Panc1 (cell line): ENCODE measurements around the gene NAALAD2. TPM values are rescaled to one million over a fixed set of nuclear protein-coding genes. Genes with fewer than 3 reads are reported as not detected.

ENCODE experiments used
- ATAC-seq: fragments of 200-7000 bp; cut with Tn5 transposase; 2 replicates; pipeline ENCODE4 v1.9.1; 2020; ENCODE audit warnings: mild to moderate bottlenecking, moderate library complexity
- BruUV-seq: library from RNA; stranded (reverse); fragments of 400-500 nt; replicated peaks from 2 replicates; lab custom pipeline; 2021; lab: Mats Ljungman, UMichigan
- CTCF ChIA-PET: fragments of 300-600 bp; sonication (Branson Sonifier 250); formaldehyde crosslinking; loops from one replicate; lab custom pipeline; 2022; ENCODE audit warnings: antibody characterized with exemption; lab: Charles Lee
- POLR2A ChIA-PET: fragments of 300-600 bp; sonication (Branson Sonifier 250); formaldehyde crosslinking; loops from one replicate; lab custom pipeline; 2022; ENCODE audit warnings: antibody characterized with exemption; lab: Charles Lee
- DNase-seq: peaks from one replicate; pipeline ENCODE4 v3.0.0-alpha.2; 2010; ENCODE audit warnings: low read depth, low spot score
- H3K27ac ChIP-seq: 2 replicates; pipeline ENCODE4 v1.5.1; 2011; ENCODE audit warnings: mild to moderate bottlenecking, low read length, inconsistent platforms
- H3K27me3 ChIP-seq: fragments of 200-500 bp; sonication (Bioruptor generic); 2 replicates; pipeline ENCODE4 v1.6.0; 2014; ENCODE audit warnings: low read length, inconsistent platforms; ENCODE audit not compliant: control insufficient read depth, insufficient read depth
- H3K36me3 ChIP-seq: fragments of 200-500 bp; sonication (Bioruptor generic); 2 replicates; pipeline ENCODE4 v1.5.1; 2014; ENCODE audit warnings: inconsistent platforms, mild to moderate bottlenecking, low read length, moderate library complexity; ENCODE audit not compliant: control insufficient read depth, insufficient read depth
- H3K4me1 ChIP-seq: 2 replicates; pipeline ENCODE4 v1.5.1; 2011; ENCODE audit warnings: inconsistent platforms, mild to moderate bottlenecking, low read length, moderate library complexity; ENCODE audit not compliant: control insufficient read depth, insufficient read depth
- H3K4me3 ChIP-seq, 2 experiments: 2 replicates each; pipeline ENCODE4 v1.5.1; 2011 to 2012; ENCODE audit warnings: low read depth in 2 of 2, low read length in 2 of 2, mild to moderate bottlenecking in 2 of 2, inconsistent platforms in 1 of 2, moderate library complexity in 1 of 2
- H3K9me3 ChIP-seq: fragments of 200-500 bp; sonication (Bioruptor generic); 2 replicates; pipeline ENCODE4 v1.5.1; 2014; ENCODE audit warnings: low read depth, mild to moderate bottlenecking, inconsistent platforms, low read length, moderate library complexity; ENCODE audit not compliant: control insufficient read depth, insufficient read depth
- CTCF ChIP-seq: fragments of 450-650 bp; IDR thresholded peaks from 2 replicates; pipeline ENCODE4 v1.5.1; 2017; ENCODE audit warnings: mild to moderate bottlenecking
- POLR2AphosphoS5 ChIP-seq: IDR thresholded peaks from 2 replicates; pipeline ENCODE4 v1.6.1; 2012; ENCODE audit warnings: mild to moderate bottlenecking, low read depth, low read length, moderate library complexity
- REST ChIP-seq, 2 experiments: IDR thresholded peaks; 2 replicates each; pipeline ENCODE4 v1.6.1; 2011 to 2012; ENCODE audit warnings: low read depth in 2 of 2, control low read depth in 1 of 2, low read length in 1 of 2, mild to moderate bottlenecking in 1 of 2, moderate library complexity in 1 of 2; ENCODE audit not compliant: insufficient read depth in 1 of 2
- SIN3A ChIP-seq: IDR thresholded peaks from 2 replicates; pipeline ENCODE4 v1.6.1; 2012; ENCODE audit warnings: low read depth, mild to moderate bottlenecking, low read length, moderate library complexity, borderline replicate concordance; ENCODE audit not compliant: insufficient read depth
- TCF7L2 ChIP-seq: IDR thresholded peaks from 2 replicates; pipeline ENCODE4 v1.6.1; 2011; ENCODE audit warnings: mild to moderate bottlenecking, low read depth, low read length, inconsistent platforms
- in situ Hi-C: cut with HindIII; loops from 2 replicates; pipeline ENCODE4 v1.10.0; 2016; ENCODE audit warnings: low sequenced_read_pairs, low pct_unique_long_range_greater_than_20kb
- intact Hi-C: fragments of 100-400 bp; cut with micrococcal nuclease; formaldehyde crosslinking; loops from one replicate; pipeline ENCODE4 v1.10.0; 2022; ENCODE audit not compliant: unreplicated experiment
- total RNA-seq: library from RNA; stranded (reverse); gene quantifications from one replicate; pipeline ENCODE4 v1.2.1, GENCODE V29; 2021; ENCODE audit not compliant: unreplicated experiment

NAALAD2 gene
- total RNA-seq, 1 experiment from 2014 or later = not detected

- no peaks in the 10 kb centered on the region for H3K27me3 ChIP-seq
- H3K4me1 ChIP-seq = no peaks in the 10 kb centered on the region
- in situ Hi-C loops (no loop called here), intact Hi-C loops (no loop called here)
- H3K36me3 ChIP-seq = no peaks in the 10 kb centered on the region
- ChIA-PET CTCF (interaction anchor here (0.6 kb wide), 1 partner anchor 925 kb away, joined by 4 read pairs; no protein-coding TSS in a partner anchor), POLR2A (no interaction called here)
- TF ChIP-seq CTCF (peak; percentile 28; the same call in 1 of the 2 replicates), REST (IDR thresholded peaks at IDR 0.05; ENCODE audit: insufficient read depth in 1 of 2, low read depth in 2 of 2, low read length in 1 of 2) (no peak)
- ATAC-seq (no peak), DNase-seq (no peak)
- no TSS peak for BruUV-seq
- no peak overlapping the region for H3K4me3 ChIP-seq
- no peak overlapping the region for H3K27ac ChIP-seq
- H3K9me3 ChIP-seq = no peaks in the 10 kb centered on the region
Observed at GRCh38 chr11:90113541-90113940, 20.9 kb upstream of the NAALAD2 start.

GRCh38 chr11:90120191-90120590 lies 14.3 kb upstream of the NAALAD2 start:
- H3K9me3 ChIP-seq = no peaks in the 10 kb centered on the region
- no peaks in the 10 kb centered on the region for H3K27me3 ChIP-seq
- no peaks in the 10 kb centered on the region for H3K36me3 ChIP-seq
- TF ChIP-seq POLR2AphosphoS5 (no peak), SIN3A (no peak), TCF7L2 (no peak), REST (IDR thresholded peaks at IDR 0.05; ENCODE audit: insufficient read depth in 1 of 2, low read depth in 2 of 2, low read length in 1 of 2) (no peak), CTCF (no peak)
- H3K4me3 ChIP-seq = no peak overlapping the region
- ChIA-PET POLR2A (no interaction called here), CTCF (no interaction called here)
- ATAC-seq = no peak
- no TSS peak for BruUV-seq
- intact Hi-C loops = no loop called here
- no peaks in the 10 kb centered on the region for H3K4me1 ChIP-seq
- in situ Hi-C loops = no loop called here
- DNase-seq = no peak
- H3K27ac ChIP-seq = no peak overlapping the region
